GM23338 (cell line): Measurements from ENCODE around the gene CHIC1.
"Not testable (repeated sequence)": the region's sequence is repeated elsewhere in the genome, so short reads cannot be mapped to it uniquely, and the experiment has no call there.

Experiments
- CREB1 ChIP-seq: fragments of 250-450 bp; sonication (Bioruptor Pico); IDR thresholded peaks from 2 replicates; pipeline ENCODE4 v1.5.0; 2020; ENCODE audit warnings: low read depth, mild to moderate bottlenecking, moderate library complexity
- CTCF ChIP-seq, 2 experiments: fragments of 200-600 bp in 1 of 2; sonication (generic) in 1 of 2; conservative IDR thresholded peaks; 2 replicates each; pipeline versions ENCODE4 v1.5.1 to v1.6.1; 2016 to 2017; ENCODE audit warnings: antibody characterized with exemption in 2 of 2, low read depth in 2 of 2, mild to moderate bottlenecking in 2 of 2, moderate library complexity in 1 of 2
- EZH2 ChIP-seq: fragments of 200-600 bp; sonication (generic); IDR thresholded peaks from one replicate; pipeline ENCODE4 v1.8.0; 2017; ENCODE audit warnings: antibody characterized with exemption, mild to moderate bottlenecking, low read depth; ENCODE audit not compliant: unreplicated experiment
- EZH2phosphoT487 ChIP-seq: fragments of 200-600 bp; sonication (generic); IDR thresholded peaks from one replicate; pipeline ENCODE4 v1.8.1; 2018; ENCODE audit warnings: antibody characterized with exemption; ENCODE audit not compliant: unreplicated experiment
- POLR2AphosphoS5 ChIP-seq: IDR thresholded peaks from 2 replicates; pipeline ENCODE4 v1.6.1; 2016; ENCODE audit warnings: antibody characterized with exemption, low read depth
- REST ChIP-seq: IDR thresholded peaks from one replicate; pipeline ENCODE4 v1.6.1; 2018; ENCODE audit warnings: antibody characterized with exemption; ENCODE audit not compliant: unreplicated experiment

GRCh38 chrX:73531655-73532054, 31.3 kb upstream of the CHIC1 start:
- TF ChIP-seq CTCF (conservative IDR thresholded peaks at IDR 0.05; ENCODE audit: low read depth in 2 of 2); CREB1 (CRISPR knock-in tag); POLR2AphosphoS5; EZH2; EZH2phosphoT487; REST: not testable (repeated sequence)
